LNCaP clone FGC (cell line): ENCODE data around the gene SIX3.

Experiments used
- DNase-seq: peaks from one replicate; pipeline ENCODE4 v3.0.0-alpha.2; 2011; ENCODE audit warnings: low read depth
- H3K4me3 ChIP-seq: 2 replicates; pipeline ENCODE4 v1.5.1; 2011; ENCODE audit warnings: mild to moderate bottlenecking, low read depth, low read length, control low read depth
- TF ChIP-seq, protein P1 (sequence below): IDR thresholded peaks from 2 replicates; pipeline ENCODE4 v1.5.1; 2012; ENCODE audit warnings: mild to moderate bottlenecking; ENCODE audit not compliant: control insufficient read depth, insufficient read depth; ENCODE audit errors: extremely low read depth

Gene SIX3

DNA sequence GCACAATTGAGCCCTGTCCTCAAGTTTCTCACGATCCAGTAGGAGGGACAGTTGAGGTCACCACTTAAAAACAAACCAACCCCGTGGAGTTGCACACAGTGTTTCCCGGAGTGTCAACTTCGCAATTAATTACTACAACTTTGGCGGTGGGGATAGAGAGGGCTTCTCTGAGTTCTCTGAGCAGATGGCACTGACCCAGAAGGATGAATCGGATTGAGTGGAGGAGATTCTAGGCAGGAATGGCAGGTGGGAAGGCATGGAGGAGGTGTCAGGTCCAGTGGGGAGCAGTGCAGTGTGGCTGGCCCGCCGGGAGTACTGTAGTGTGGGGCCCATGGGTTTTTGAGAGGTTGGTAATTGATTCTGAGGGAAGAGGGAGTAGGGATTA, 12.0 kb downstream of the SIX3 start:
- TF ChIP-seq, protein P1, sequence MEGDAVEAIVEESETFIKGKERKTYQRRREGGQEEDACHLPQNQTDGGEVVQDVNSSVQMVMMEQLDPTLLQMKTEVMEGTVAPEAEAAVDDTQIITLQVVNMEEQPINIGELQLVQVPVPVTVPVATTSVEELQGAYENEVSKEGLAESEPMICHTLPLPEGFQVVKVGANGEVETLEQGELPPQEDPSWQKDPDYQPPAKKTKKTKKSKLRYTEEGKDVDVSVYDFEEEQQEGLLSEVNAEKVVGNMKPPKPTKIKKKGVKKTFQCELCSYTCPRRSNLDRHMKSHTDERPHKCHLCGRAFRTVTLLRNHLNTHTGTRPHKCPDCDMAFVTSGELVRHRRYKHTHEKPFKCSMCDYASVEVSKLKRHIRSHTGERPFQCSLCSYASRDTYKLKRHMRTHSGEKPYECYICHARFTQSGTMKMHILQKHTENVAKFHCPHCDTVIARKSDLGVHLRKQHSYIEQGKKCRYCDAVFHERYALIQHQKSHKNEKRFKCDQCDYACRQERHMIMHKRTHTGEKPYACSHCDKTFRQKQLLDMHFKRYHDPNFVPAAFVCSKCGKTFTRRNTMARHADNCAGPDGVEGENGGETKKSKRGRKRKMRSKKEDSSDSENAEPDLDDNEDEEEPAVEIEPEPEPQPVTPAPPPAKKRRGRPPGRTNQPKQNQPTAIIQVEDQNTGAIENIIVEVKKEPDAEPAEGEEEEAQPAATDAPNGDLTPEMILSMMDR: no peak
- no peak overlapping the region for H3K4me3 ChIP-seq
- no peak for DNase-seq

DNA sequence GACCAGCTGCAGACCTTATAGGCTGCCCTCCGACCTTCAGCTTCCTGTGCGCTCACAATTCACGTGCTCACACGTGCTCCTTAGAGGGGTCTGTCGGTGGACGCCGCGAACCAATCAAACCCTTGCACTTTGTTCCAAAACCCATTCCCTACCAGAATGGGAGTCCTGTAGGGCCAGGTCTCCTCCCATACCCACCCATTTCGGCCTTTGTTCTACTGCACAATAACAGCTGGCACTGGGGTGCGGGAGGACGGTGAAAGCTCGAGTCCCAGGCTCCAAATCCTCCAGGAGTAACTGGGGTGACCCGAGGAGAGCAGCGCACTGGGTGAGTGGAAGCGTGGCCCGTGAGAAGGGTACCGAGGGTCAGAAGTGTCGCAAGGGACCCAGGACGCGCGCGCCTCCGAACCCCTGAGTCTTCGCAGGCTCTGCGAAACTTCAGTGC, 13.0 kb downstream of the SIX3 start:
- TF ChIP-seq, protein P1: no peak

DNA sequence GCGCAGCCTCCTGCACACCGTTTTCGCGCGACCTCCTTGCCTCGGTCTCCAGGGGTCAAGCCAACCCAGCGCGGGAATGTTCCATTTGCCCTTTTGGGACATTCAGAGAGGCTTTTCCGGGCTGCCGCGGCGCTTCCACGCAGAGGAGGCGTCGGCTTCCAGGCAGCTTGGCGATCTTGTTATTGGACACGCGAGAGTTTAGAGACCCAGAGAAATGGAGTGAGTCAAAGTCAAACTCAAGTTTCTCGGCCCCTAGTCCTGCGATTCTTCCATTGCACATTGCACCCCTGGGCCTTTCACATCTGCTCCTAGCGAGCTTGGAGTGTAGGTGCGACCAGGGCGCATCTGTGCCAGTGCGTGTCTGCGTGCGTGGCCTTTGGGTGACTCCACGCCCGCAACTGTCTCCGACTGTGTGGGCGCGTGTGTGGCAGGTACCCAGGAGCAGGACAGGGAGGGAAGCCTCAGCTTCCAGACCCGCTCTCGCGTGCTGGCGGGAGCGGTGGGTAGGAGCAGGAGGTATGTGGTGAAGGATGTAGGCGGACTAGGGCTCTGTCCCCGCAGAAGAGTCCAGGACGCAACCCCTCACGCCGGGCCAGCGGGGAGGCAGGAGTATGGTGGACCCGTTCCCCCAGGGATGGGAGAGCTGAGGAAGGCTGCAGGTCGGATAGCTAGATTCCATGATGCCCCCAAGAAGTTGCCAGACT, 13.5 kb downstream of the SIX3 start:
- DNase-seq: no peak
- TF ChIP-seq, protein P1: no peak
- H3K4me3 ChIP-seq: peak overlapping the region; percentile 25; the same call in 1 of the 2 replicates

More for the DNA sequence above, 13.0 kb downstream of the SIX3 start:
- no peak for DNase-seq
- no peak overlapping the region for H3K4me3 ChIP-seq

DNA sequence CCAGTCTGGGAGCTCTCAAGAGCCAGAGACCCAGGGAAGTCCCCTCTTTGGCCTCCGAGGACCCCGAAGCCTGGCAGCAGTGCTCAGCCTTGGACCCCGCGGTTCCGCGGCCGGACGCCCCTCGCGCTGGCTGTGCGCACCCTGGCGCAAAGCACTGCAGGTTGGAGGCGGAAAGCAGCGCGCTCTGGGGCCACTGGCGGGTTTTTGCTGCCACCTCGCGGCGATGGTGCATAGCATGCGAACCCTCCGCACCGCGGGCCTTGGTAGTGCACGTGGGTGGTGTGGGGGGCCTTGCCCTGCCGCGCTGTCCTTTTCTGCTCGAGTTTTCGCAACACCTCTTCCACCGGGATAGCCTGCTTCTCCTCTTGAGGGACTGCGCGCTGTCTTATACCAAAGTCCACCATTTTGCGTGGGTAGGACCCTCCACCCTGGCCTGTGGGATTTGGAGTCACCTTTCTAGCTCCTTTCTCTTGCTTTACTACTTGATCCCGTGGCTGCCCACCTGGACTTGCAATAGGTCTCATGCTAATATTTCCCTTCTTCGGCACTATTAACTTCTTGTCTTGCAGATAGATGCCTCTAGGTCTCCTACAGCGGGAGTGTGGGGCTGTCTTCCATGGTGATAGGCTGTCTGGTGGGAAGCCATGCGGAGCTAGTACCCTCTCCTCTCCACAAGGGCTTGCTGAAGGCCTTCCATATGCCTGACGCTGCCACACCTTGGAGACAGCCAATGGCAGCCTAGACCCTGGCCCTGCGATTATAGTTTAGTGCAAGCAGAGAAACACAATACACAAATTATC, 14.3 kb downstream of the SIX3 start:
- no peak for DNase-seq
- peak overlapping the region; percentile 25; the same call in 1 of the 2 replicates for H3K4me3 ChIP-seq
- TF ChIP-seq, protein P1: peak; percentile 79

DNA sequence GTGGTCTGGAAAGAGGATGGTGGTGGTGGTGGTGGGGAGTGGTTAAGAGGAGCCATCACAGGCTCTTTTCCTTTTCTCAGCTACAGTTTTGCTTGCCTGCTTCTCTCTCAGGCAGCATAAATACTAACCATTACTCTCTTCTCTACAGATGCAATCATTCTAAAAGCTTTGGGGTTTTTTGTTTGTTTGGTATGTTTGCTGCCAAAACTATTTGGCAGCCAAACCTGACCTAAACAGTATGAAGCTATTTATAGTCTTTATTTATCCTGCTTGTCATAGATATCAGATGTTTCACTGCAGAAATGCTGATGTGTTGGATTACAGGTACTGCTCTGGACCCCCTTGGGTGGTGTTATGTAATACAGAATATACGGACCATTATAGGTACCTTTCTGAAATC, 15.3 kb downstream of the SIX3 start:
- no peak for DNase-seq
- H3K4me3 ChIP-seq: no peak overlapping the region
- TF ChIP-seq, protein P1: no peak

DNA sequence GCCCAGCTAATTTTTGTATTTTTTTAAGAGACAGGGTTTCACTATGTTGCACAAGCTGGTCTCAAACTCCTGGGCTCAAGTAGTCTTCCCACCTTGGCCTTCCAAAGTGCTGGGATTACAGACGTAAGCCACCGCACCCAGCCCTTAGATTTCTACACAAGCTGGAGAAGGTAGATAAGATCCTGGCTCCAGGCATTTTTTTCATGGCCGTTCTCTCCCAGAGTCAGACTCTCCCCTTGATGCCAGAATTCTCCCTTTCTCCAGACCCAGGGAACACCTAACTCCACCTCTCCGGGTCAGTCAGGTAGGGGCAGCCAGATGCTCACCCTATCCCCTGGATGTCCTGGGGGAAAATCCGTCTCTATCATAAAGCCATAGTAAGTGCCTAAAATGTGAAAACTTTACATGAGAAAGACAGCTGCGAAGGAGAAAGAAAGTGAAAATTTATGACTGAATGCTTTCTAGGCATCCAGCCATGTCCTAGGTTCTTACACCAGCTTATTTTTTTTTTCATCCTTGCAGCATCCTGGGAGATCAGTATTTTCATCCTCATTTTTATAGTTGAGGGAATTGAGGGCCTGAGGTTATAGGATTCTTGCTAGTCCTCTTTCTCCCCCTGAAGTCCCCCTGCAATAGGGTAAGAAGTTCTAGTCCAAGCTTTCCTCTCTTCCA, 16.3 kb downstream of the SIX3 start:
- no peak overlapping the region for H3K4me3 ChIP-seq
- TF ChIP-seq, protein P1: no peak
- no peak for DNase-seq
